AG09309 (cell line): ENCODE results near the gene GNG3.
"Not testable (repeated sequence)": the region's sequence is repeated elsewhere in the genome, so short reads cannot be mapped to it uniquely, and the experiment has no call there.

Experiments used
- DNase-seq: peaks from one replicate; pipeline ENCODE4 v3.0.0-alpha.2; 2010; ENCODE audit warnings: low read depth
- H3K4me3 ChIP-seq: 2 replicates; pipeline ENCODE4 v1.5.1; 2011; ENCODE audit warnings: mild to moderate bottlenecking, low read depth, low read length, moderate library complexity; ENCODE audit not compliant: control insufficient read depth
- TF ChIP-seq, protein P1 (sequence below): IDR thresholded peaks from 2 replicates; pipeline ENCODE4 v1.5.1; 2011; ENCODE audit warnings: mild to moderate bottlenecking, low read depth, low read length, inconsistent platforms; ENCODE audit not compliant: insufficient read depth, control insufficient read depth; ENCODE audit errors: missing control alignments

Gene GNG3

DNA sequence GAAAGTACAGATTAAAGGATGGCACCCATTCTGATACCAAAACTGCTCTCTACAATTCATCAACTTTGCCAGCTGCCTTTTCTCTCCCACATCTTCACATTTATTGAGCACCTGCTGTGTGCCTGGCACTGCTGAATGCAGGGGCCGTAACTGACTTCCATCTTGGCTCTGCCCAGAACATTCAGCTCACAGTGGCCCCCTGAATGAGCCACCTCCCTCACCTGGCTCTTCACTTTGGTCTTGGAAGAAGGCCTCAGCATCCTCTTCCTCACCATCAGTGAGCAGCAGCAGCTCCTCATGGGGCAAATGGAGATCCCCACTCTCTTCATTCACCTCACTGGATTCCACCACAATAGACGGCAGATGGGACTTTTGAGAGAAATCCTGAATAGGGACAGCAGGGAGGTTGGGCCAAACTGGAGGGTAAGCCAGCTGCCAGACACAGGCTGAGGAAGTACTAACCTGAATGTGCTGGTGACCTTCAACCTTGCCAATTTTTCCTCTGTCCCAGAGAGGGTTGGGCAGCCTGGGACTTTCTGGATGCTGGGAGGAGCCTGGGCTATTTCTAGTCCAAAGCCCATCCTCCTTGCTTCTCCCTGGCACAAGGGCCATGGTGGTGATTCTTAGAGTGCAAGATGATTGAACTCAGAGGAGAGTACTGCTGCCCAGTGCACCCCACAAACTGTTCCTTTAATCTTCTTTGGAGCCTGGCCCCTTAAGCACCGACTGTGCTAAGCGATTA lies 37.9 kb upstream of the GNG3 start:
- no peak overlapping the region for H3K4me3 ChIP-seq
- no peak for DNase-seq
- TF ChIP-seq, protein P1, sequence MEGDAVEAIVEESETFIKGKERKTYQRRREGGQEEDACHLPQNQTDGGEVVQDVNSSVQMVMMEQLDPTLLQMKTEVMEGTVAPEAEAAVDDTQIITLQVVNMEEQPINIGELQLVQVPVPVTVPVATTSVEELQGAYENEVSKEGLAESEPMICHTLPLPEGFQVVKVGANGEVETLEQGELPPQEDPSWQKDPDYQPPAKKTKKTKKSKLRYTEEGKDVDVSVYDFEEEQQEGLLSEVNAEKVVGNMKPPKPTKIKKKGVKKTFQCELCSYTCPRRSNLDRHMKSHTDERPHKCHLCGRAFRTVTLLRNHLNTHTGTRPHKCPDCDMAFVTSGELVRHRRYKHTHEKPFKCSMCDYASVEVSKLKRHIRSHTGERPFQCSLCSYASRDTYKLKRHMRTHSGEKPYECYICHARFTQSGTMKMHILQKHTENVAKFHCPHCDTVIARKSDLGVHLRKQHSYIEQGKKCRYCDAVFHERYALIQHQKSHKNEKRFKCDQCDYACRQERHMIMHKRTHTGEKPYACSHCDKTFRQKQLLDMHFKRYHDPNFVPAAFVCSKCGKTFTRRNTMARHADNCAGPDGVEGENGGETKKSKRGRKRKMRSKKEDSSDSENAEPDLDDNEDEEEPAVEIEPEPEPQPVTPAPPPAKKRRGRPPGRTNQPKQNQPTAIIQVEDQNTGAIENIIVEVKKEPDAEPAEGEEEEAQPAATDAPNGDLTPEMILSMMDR = no peak

GRCh38 chr11:62671236-62671607 lies 36.3 kb upstream of the GNG3 start:
- peak overlapping the region; percentile 92 for H3K4me3 ChIP-seq
- TF ChIP-seq, protein P1 = no peak
- no peak for DNase-seq

DNA sequence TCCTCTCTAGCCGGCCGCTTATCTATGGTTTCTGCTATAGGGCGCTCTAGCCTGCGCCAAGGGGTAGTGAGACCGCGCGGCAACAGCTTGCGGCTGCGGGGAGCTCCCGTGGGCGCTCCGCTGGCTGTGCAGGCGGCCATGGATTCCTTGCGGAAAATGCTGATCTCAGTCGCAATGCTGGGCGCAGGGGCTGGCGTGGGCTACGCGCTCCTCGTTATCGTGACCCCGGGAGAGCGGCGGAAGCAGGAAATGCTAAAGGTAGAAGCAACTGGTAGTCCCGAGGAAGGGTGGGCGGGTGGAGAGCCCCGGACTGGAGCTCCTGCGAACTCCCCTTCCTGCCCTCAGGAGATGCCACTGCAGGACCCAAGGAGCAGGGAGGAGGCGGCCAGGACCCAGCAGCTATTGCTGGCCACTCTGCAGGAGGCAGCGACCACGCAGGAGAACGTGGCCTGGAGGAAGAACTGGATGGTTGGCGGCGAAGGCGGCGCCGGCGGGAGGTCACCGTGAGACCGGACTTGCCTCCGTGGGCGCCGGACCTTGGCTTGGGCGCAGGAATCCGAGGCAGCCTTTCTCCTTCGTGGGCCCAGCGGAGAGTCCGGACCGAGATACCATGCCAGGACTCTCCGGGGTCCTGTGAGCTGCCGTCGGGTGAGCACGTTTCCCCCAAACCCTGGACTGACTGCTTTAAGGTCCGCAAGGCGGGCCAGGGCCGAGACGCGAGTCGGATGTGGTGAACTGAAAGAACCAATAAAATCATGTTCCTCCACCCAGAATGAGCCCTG lies 35.7 kb upstream of the GNG3 start, which contains the start of the genes LBHD1 and UQCC3:
TSS of gene LBHD1 (minus strand) at position 660 of the 782 bp plus-strand sequence. CDS start 2,236 bp downstream, outside the sequence.
TSS of gene UQCC3 (plus strand) at position 66 of the 782 bp plus-strand sequence. CDS start at position 139, 73 bp downstream.
- H3K4me3 ChIP-seq = peak within 1 kb of the TSS; percentile 92
- DNase-seq = no peak
- TF ChIP-seq, protein P1 = no peak

DNA sequence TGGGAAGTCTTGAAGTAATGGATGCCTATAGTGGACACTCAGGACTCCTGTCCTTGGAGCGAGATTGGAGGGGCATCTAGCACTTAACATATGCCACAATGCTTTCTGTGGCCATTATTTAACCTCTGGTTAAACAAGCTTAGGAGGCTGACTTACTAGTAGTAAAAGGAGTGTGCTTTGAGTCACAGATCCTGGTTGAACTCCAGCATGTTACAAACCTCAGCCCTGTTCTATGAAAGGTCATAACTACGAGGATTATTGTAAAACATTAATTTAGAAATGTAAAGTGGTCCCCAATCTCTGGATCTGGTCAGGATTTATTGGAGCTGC lies 34.3 kb upstream of the GNG3 start:
- TF ChIP-seq, protein P1 = no peak
- H3K4me3 ChIP-seq = no peak overlapping the region
- no peak for DNase-seq

DNA sequence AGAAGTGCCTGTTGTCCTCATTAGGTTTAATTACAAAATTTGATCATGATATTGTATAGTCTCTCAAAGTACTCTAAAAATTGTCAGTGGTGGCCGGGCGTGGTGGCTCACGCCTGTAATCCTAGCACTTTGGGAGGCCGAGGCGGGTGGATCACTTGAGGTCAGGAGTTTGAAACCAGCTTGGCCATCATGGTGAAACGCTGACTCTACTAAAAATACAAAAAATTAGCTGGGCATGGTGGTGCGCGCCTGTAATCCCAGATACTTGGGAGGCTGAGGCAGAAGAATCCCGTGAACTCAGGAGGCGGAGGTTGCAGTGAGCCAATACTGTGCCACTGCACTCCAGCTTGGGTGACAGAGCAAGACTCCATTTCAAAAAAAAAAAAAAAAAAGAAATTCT lies 32.1 kb upstream of the GNG3 start:
- DNase-seq, H3K4me3 ChIP-seq: not testable (repeated sequence)

DNA sequence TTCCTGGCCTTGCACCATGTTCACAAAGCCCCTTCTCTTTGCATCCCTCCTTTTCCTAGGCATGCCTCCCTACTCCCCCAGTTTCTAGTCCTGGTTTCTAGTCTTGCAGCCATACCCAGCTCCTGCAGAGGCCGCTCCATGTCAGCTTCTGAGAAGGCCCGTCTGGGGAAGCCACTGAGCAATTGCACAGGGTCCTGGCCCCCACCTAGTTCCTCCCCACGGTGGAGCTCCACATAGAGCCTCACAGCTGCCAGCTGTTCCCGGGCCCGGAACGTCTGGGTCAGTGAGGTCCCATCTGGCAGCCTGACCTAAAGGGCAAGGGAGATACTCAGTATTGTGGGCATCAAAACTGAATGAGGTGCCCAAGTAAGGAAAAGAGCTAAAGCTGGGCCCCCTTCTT lies 30.8 kb upstream of the GNG3 start:
- no peak overlapping the region for H3K4me3 ChIP-seq
- TF ChIP-seq, protein P1 = no peak
- no peak for DNase-seq

GRCh38 chr11:62677156-62677555 lies 30.3 kb upstream of the GNG3 start:
- DNase-seq = no peak
- no peak overlapping the region for H3K4me3 ChIP-seq
- TF ChIP-seq, protein P1 = no peak
